Mucosa of stomach (tissue), 1 donor: ENCODE data around the gene C2CD3.

ENCODE experiments used
- H3K27me3 ChIP-seq: one replicate; pipeline ENCODE4 v1.7.0; 2013; ENCODE audit warnings: mild to moderate bottlenecking, low read length; ENCODE audit not compliant: control insufficient read depth, insufficient read depth
- H3K36me3 ChIP-seq: one replicate; pipeline ENCODE4 v1.7.0; 2013; ENCODE audit warnings: low read length; ENCODE audit not compliant: control insufficient read depth, insufficient read depth
- H3K4me1 ChIP-seq: one replicate; pipeline ENCODE4 v1.7.0; 2013; ENCODE audit warnings: mild to moderate bottlenecking, low read length; ENCODE audit not compliant: control insufficient read depth, insufficient read depth
- H3K4me3 ChIP-seq: one replicate; pipeline ENCODE4 v1.7.0; 2013; ENCODE audit warnings: low read length
- H3K9ac ChIP-seq: one replicate; pipeline ENCODE4 v1.7.0; 2013; ENCODE audit warnings: mild to moderate bottlenecking, low read length, moderate library complexity
- H3K9me3 ChIP-seq: one replicate; pipeline ENCODE4 v1.7.0; 2013; ENCODE audit warnings: mild to moderate bottlenecking, low read length, moderate library complexity; ENCODE audit not compliant: control insufficient read depth
- donor health status: Pancreatic carcinoma.

The C2CD3 gene

DNA sequence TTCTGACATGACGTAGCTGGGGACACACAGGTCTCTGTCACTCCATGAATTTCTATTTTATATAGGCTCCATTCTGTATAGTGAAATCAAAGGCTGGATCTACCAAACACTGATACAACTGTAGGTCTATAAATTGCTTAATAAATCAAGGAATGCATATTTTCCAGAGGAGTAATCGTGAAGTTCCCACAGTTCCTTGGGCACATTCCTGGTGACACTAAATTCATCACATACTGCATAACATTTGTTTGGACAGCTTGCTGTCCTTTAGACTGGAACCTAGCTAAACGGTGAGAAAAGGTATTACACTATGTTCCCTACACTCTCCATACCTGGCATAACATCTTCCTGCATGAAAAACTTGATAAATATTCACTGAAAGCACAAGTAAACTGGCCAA is 120.3 kb downstream of the C2CD3 start:
- H3K4me1 ChIP-seq, result no peaks in the 10 kb centered on the region
- no peak overlapping the region for H3K4me3 ChIP-seq
- no peaks in the 10 kb centered on the region for H3K9me3 ChIP-seq
- no peaks in the 10 kb centered on the region for H3K27me3 ChIP-seq
- H3K9ac ChIP-seq, result no peak overlapping the region
- no peaks in the 10 kb centered on the region for H3K36me3 ChIP-seq

DNA sequence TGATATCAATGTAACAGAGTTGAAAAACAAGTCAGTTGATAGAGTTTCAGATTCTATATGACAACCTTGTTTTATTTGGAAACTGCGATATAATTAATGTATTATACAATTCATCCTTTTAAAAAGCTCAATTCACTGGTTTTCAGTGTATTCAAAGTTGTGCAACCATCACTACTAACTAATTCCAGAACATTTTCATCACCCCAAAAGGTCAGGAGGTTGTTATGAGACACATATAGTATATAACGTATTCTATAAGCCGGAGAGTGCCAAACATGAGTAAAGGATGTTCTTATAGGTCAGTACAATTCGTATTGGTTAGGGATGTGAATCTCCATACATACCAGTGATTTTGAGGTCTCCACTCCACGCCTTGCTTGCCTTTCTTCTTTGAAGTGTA is 121.8 kb downstream of the C2CD3 start:
- no peaks in the 10 kb centered on the region for H3K4me1 ChIP-seq
- H3K4me3 ChIP-seq, result no peak overlapping the region
- no peaks in the 10 kb centered on the region for H3K9me3 ChIP-seq
- H3K36me3 ChIP-seq, result no peaks in the 10 kb centered on the region
- no peak overlapping the region for H3K9ac ChIP-seq
- H3K27me3 ChIP-seq, result no peaks in the 10 kb centered on the region

- H3K36me3 ChIP-seq, result no peaks in the 10 kb centered on the region
- H3K9me3 ChIP-seq, result no peaks in the 10 kb centered on the region
- H3K4me3 ChIP-seq, result no peak overlapping the region
- H3K9ac ChIP-seq, result no peak overlapping the region
- H3K27me3 ChIP-seq, result no peaks in the 10 kb centered on the region
- no peaks in the 10 kb centered on the region for H3K4me1 ChIP-seq
These were observed 126.3 kb downstream of the C2CD3 start for GRCh38 chr11:74044538-74044937.

GRCh38 chr11:74043450-74043849 is 127.4 kb downstream of the C2CD3 start:
- Histone ChIP-seq H3K9me3 (no peaks in the 10 kb centered on the region), H3K4me1 (no peaks in the 10 kb centered on the region), H3K9ac (no peak overlapping the region), H3K27me3 (no peaks in the 10 kb centered on the region), H3K36me3 (no peaks in the 10 kb centered on the region), H3K4me3 (no peak overlapping the region)

GRCh38 chr11:74037309-74037708 is 133.5 kb downstream of the C2CD3 start:
- H3K4me1 ChIP-seq, result peaks cover 23% of the 10 kb centered on the region

GRCh38 chr11:74035264-74035663 is 135.5 kb downstream of the C2CD3 start:
- Histone ChIP-seq H3K36me3 (peaks cover 4% of the 10 kb centered on the region), H3K4me3 (no peak overlapping the region), H3K27me3 (no peaks in the 10 kb centered on the region), H3K9me3 (no peaks in the 10 kb centered on the region), H3K4me1 (peaks cover 23% of the 10 kb centered on the region), H3K9ac (no peak overlapping the region)

More at GRCh38 chr11:74037309-74037708, 133.5 kb downstream of the C2CD3 start:
- Histone ChIP-seq H3K36me3 (peaks cover 4% of the 10 kb centered on the region), H3K9me3 (no peaks in the 10 kb centered on the region), H3K27me3 (no peaks in the 10 kb centered on the region), H3K9ac (no peak overlapping the region), H3K4me3 (no peak overlapping the region)

DNA sequence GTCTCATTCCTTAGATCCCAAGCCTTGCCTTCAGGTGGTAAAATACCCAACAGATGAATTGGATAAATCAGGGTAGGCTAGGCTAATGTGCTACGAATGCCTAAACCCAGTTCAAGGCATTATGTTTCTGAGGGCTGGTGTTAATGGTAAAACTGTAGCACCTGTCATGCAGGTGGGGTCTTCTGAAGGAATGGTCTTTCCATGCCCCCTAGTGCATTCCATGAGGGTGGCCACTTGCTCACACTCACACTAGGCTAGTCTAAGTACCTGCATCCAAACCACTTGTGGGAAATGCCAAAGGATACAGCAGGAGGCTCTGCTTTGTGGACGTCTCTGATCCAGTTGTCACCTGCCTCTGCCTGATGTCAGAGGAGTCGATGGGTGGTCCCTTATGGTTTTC is 137.8 kb downstream of the C2CD3 start:
- Histone ChIP-seq H3K9me3 (no peaks in the 10 kb centered on the region), H3K4me1 (peaks cover 19% of the 10 kb centered on the region), H3K27me3 (no peaks in the 10 kb centered on the region), H3K36me3 (peaks cover 4% of the 10 kb centered on the region), H3K9ac (no peak overlapping the region), H3K4me3 (no peak overlapping the region)

DNA sequence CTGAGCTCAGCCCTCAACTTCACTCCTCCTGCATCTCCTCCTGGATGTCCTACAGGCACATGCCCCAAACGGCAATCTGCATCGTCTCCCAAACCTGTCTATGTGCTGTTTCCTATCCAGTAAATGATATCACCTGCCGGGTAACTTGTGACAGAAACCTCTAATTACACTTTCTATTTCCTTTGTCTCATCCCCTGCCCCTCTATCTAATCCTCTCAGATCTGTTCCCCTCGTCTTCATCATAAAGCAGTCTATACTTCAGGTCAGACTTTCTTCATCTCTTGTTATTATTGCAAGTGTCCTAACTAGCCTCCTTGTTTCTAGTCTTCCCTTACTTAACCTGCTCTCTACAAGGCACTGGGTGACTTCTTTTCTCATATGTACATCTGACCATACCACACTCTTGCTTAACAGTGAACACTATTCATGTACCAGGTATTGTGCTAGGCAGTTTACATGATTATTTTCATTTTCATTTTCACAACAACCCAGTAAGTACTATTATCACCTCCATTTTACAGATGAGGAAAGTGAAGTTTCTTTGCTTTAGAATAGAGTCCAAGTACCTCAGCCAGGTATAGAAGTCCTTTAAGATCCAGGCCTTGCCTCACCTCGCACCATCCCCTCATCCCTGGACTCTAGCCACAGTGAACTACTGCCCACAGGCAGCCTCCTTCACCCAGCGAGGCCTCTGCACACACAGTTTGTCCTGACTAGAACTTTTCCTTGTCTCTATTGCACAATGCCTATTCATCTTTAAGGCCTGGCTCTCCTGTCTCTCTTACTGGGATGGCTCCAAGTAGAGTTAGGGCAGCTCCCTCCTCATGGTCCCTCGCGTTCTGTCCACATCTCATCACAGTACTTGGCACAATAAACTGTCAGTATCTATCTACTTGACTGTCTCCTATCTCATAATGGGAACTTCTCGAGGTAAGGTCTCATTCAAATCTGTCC is 139.8 kb downstream of the C2CD3 start:
- Histone ChIP-seq H3K36me3 (peaks cover 4% of the 10 kb centered on the region), H3K4me1 (no peaks in the 10 kb centered on the region), H3K27me3 (no peaks in the 10 kb centered on the region), H3K9ac (no peak overlapping the region), H3K4me3 (no peak overlapping the region), H3K9me3 (no peaks in the 10 kb centered on the region)

- Histone ChIP-seq H3K4me3 (no peak overlapping the region), H3K9me3 (no peaks in the 10 kb centered on the region), H3K36me3 (no peaks in the 10 kb centered on the region), H3K9ac (no peak overlapping the region), H3K4me1 (peaks cover 11% of the 10 kb centered on the region), H3K27me3 (no peaks in the 10 kb centered on the region)
These were observed 145.2 kb downstream of the C2CD3 start for GRCh38 chr11:74025467-74026166.

- Histone ChIP-seq H3K9ac (no peak overlapping the region), H3K27me3 (no peaks in the 10 kb centered on the region), H3K4me1 (peaks cover 22% of the 10 kb centered on the region), H3K9me3 (no peaks in the 10 kb centered on the region), H3K36me3 (no peaks in the 10 kb centered on the region), H3K4me3 (no peak overlapping the region)
These were observed 146.4 kb downstream of the C2CD3 start for GRCh38 chr11:74024261-74025029.

DNA sequence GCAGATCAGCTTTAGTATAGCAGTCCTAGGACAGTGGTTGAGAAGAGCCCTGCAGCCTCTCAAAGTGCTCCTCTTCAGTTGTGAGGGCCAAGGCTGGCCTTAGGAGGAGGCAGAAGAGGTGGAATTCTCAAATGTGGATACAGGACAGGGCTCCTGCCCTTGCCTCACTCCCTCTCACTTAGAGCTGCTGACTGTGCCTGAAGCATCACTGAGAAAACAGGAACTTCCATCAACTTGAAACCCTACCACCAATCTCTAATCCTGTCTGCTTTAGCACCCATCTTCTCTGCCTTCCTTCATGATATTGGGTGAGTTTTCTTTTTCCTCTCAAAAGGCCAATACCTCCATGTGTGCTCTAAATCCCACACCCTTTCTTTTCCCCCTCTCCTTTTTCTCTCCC is 147.5 kb downstream of the C2CD3 start:
- no peak overlapping the region for H3K9ac ChIP-seq
- no peaks in the 10 kb centered on the region for H3K27me3 ChIP-seq
- H3K9me3 ChIP-seq, result no peaks in the 10 kb centered on the region
- H3K4me1 ChIP-seq, result peaks cover 33% of the 10 kb centered on the region
- no peak overlapping the region for H3K4me3 ChIP-seq
- no peaks in the 10 kb centered on the region for H3K36me3 ChIP-seq

DNA sequence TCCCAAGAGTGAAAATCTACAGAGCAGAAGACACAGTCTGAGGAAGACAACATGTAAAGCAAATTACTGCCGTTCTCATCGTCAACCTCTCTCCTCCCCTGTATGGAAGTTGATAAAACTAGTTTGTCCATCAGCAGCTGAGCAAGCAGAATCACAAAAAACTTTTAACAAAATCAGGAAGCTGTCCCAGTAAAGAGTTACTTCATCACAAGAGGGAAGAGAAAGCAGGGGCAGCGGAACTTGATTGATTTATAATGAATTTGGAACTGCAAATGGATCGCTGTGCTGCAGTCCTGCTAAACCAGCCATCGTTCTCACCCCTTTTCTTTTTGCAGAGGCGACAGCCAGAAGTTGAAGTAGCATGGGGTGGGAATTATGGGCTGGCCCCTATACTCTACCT is 148.3 kb downstream of the C2CD3 start:
- H3K4me3 ChIP-seq, result no peak overlapping the region
- no peak overlapping the region for H3K9ac ChIP-seq
- no peaks in the 10 kb centered on the region for H3K36me3 ChIP-seq
- no peaks in the 10 kb centered on the region for H3K27me3 ChIP-seq
- H3K4me1 ChIP-seq, result peaks cover 41% of the 10 kb centered on the region
- no peaks in the 10 kb centered on the region for H3K9me3 ChIP-seq
